HFFc6 (cell line): ENCODE measurements around the gene GSN. TPM values are rescaled to one million over a fixed set of nuclear protein-coding genes. Genes with fewer than 3 reads are reported as not detected.
A peak's percentile ranks its signal among the peaks of the same experiment; 100 is the strongest.

Source experiments
- DNase-seq: peaks from one replicate; pipeline ENCODE4 v3.0.0-alpha.2; 2018
- H3K27ac Mint-ChIP-seq: 2 replicates; pipeline ENCODE4 v1.8.0; 2020; ENCODE audit warnings: mild to moderate bottlenecking, mixed read lengths
- H3K27me3 Mint-ChIP-seq: 2 replicates; pipeline ENCODE4 v1.8.0; 2021; ENCODE audit warnings: mild to moderate bottlenecking, moderate library complexity, mixed read lengths; ENCODE audit not compliant: insufficient read depth
- H3K36me3 Mint-ChIP-seq: 2 replicates; pipeline ENCODE4 v1.8.0; 2021; ENCODE audit warnings: low read depth, mixed read lengths
- H3K4me1 Mint-ChIP-seq: 2 replicates; pipeline ENCODE4 v1.8.0; 2020; ENCODE audit warnings: low read depth, mixed read lengths
- H3K4me3 Mint-ChIP-seq: 2 replicates; pipeline ENCODE4 v1.8.0; 2020; ENCODE audit warnings: mild to moderate bottlenecking, moderate library complexity, mixed read lengths
- H3K9me3 Mint-ChIP-seq: 2 replicates; pipeline ENCODE4 v1.8.0; 2020; ENCODE audit warnings: mild to moderate bottlenecking, mixed read lengths
- CTCF ChIP-seq: fragments of 200-600 bp; sonication (generic); IDR thresholded peaks from 2 replicates; pipeline ENCODE4 v1.5.0; 2021; ENCODE audit warnings: antibody characterized with exemption, mild to moderate bottlenecking
- total RNA-seq, 6 experiments: library from RNA; stranded (reverse); fragmentation: NEBNext Ultra II Directional; extraction: Animal tissue kit (Norgen Biotek cat#: 25700); gene quantifications; 2 replicates in 1 of 6; 3 replicates in 5 of 6; pipeline ENCODE4 v1.2.3, GENCODE V29; 2021

GSN gene
- total RNA-seq, 6 experiments from 2014 or later, result 288 to 394 (median 318) TPM

DNA sequence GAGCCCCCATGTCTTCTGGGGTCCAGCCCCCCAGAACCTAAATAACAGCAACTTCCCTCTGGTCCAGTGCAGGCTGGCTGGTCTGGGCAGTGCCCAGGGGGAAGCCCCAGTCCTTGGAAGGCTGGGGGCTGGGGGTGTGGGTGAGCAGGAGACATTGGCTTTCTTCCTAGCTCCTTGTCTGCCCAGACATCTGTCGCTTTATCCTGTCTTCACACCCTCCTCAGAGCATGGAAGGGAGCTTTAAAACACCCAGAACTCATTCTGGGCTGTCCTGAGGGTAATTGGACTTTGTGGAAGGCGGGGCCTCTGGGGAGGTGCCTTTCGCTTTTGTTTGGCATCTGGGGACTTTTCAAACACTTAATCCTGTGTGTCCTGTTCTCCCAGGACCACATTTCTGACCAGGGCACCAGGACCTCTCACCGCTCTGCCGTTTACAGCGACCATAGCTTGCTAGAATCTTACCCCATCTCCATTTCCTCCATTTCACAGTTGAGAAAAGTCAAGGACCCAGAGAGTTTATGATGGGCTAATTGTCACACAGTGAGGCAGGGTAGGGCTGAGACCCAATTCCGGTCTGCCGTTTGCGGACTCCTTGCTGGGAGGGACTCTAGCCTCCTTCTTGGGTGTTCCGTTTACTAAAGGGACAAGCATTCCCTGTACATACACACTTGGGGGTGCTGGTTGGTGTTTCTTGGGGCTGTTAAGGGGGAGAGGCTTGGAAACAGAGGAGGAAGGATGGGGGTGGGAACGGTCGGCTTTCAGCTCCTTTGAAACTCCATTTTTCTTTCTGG is 1.1 kb downstream of the GSN start:
- DNase-seq, result peak; percentile 57
- peak; percentile 19 for TF ChIP-seq CTCF
- peaks cover 19% of the 10 kb centered on the region for H3K36me3 Mint-ChIP-seq
- H3K4me3 Mint-ChIP-seq, result peak overlapping the region; percentile 92
- H3K9me3 Mint-ChIP-seq, result no peaks in the 10 kb centered on the region
- peaks cover 69% of the 10 kb centered on the region for H3K4me1 Mint-ChIP-seq
- peaks cover 1% of the 10 kb centered on the region for H3K27me3 Mint-ChIP-seq
- peak overlapping the region; percentile 90 for H3K27ac Mint-ChIP-seq

GRCh38 chr9:121269642-121270254 is 1.8 kb downstream of the GSN start:
- Mint-ChIP-seq H3K4me1 (peaks cover 76% of the 10 kb centered on the region), H3K9me3 (no peaks in the 10 kb centered on the region), H3K27ac (peak overlapping the region; percentile 90), H3K27me3 (peaks cover 1% of the 10 kb centered on the region), H3K36me3 (peaks cover 26% of the 10 kb centered on the region), H3K4me3 (peak overlapping the region; percentile 92)
- peak; percentile 10 for DNase-seq
- no peak for TF ChIP-seq CTCF

GRCh38 chr9:121271368-121272341 is 3.7 kb downstream of the GSN start:
- no peak for TF ChIP-seq CTCF
- H3K27me3 Mint-ChIP-seq, result peaks cover under 1% of the 10 kb centered on the region
- peak; percentile 71 for DNase-seq
- no peaks in the 10 kb centered on the region for H3K9me3 Mint-ChIP-seq
- peak overlapping the region; percentile 92 for H3K4me3 Mint-ChIP-seq
- H3K36me3 Mint-ChIP-seq, result peaks cover 35% of the 10 kb centered on the region
- H3K4me1 Mint-ChIP-seq, result peaks cover 83% of the 10 kb centered on the region
- peak overlapping the region; percentile 90 for H3K27ac Mint-ChIP-seq

DNA sequence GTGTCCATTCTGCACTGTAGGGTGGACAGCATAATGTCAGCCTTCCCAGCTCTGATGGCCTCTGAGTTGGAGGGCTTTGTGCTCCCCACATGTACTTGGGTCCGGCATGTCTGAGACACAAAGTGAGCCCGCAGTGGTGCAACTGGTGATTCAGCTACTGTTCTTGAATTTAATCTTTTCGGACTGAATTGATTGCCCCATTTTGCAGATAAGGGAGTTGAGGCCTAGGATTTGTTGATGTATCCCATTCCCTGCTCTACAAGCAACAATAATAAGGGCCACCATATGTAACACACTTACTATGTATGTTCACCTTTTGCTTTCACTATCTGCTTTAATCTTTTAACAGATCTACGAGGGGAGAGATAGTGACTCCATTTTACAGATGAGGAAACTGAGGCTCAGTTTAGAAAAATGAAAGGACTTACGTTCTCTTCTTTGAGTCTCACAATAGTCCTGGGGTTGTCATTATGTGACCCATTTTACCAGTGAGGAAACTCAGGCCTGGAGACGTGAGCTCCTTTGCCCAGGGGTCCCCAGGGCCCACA is 4.5 kb downstream of the GSN start:
- no peak for TF ChIP-seq CTCF
- Mint-ChIP-seq H3K36me3 (peaks cover 39% of the 10 kb centered on the region), H3K4me3 (peak overlapping the region; percentile 92), H3K4me1 (peaks cover 87% of the 10 kb centered on the region), H3K27ac (peak overlapping the region; percentile 90), H3K27me3 (no peaks in the 10 kb centered on the region; the same call in none of the 2 replicates), H3K9me3 (no peaks in the 10 kb centered on the region)
- DNase-seq, result no peak
